H1 (cell line): ENCODE results near the gene SLCO4A1.

Source experiments
- ATF2 ChIP-seq: IDR thresholded peaks from 2 replicates; pipeline ENCODE4 v1.6.1; 2012; ENCODE audit warnings: low read length, inconsistent platforms
- CBX5 ChIP-seq: fragments of 300-800, 300-1000 bp; sonication (generic); IDR thresholded peaks from 2 replicates; pipeline ENCODE4 v1.7.1; 2016; ENCODE audit warnings: antibody characterized with exemption, low read length, low read depth
- CHD1 ChIP-seq: IDR thresholded peaks from 2 replicates; pipeline ENCODE4 v1.6.1; 2012; ENCODE audit warnings: low read depth, low read length, improper control_type of control experiment
- CHD2 ChIP-seq: IDR thresholded peaks from 2 replicates; pipeline ENCODE4 v1.6.1; 2012; ENCODE audit warnings: low read length, improper control_type of control experiment
- CTCF ChIP-seq, 3 experiments: IDR thresholded peaks; 1 replicate in 2 of 3; 2 replicates in 1 of 3; pipeline versions ENCODE4 v1.5.1 to v1.6.1; 2011; ENCODE audit warnings: low read length in 3 of 3, mild to moderate bottlenecking in 3 of 3, inconsistent platforms in 2 of 3, low read depth in 1 of 3, moderate library complexity in 1 of 3; ENCODE audit not compliant: insufficient read depth in 1 of 3; ENCODE audit errors: control extremely low read depth in 1 of 3
- JUN ChIP-seq: IDR thresholded peaks from 2 replicates; pipeline ENCODE4 v1.6.1; 2011; ENCODE audit warnings: low read depth, mild to moderate bottlenecking, improper control_type of control experiment, low read length
- POLR2A ChIP-seq, 2 experiments: IDR thresholded peaks; 1 replicate in 1 of 2; 2 replicates in 1 of 2; pipeline ENCODE4 v1.6.1; 2011; ENCODE audit warnings: low read depth in 2 of 2, low read length in 2 of 2, mild to moderate bottlenecking in 2 of 2; ENCODE audit errors: control extremely low read depth in 1 of 2
- POLR2AphosphoS5 ChIP-seq: IDR thresholded peaks from 2 replicates; pipeline ENCODE4 v1.6.1; 2011; ENCODE audit warnings: low read depth, low read length
- TBP ChIP-seq: IDR thresholded peaks from 2 replicates; pipeline ENCODE4 v1.6.1; 2011; ENCODE audit warnings: low read depth, low read length, improper control_type of control experiment
- TEAD4 ChIP-seq: IDR thresholded peaks from 2 replicates; pipeline ENCODE4 v1.6.1; 2012; ENCODE audit warnings: low read depth, low read length, inconsistent platforms, mixed read lengths

GRCh38 chr20:62684981-62685380 lies 42.7 kb downstream of the SLCO4A1 start:
- TF ChIP-seq CTCF (IDR thresholded peaks at IDR 0.05; ENCODE audit: control extremely low read depth in 1 of 3, insufficient read depth in 1 of 3, low read depth in 1 of 3, low read length in 3 of 3) (no peak), CBX5 (no peak), TEAD4 (no peak), JUN (no peak), TBP (no peak), POLR2AphosphoS5 (no peak), CHD1 (no peak), ATF2 (no peak), POLR2A (IDR thresholded peaks at IDR 0.05; ENCODE audit: control extremely low read depth in 1 of 2, low read depth in 2 of 2, low read length in 2 of 2) (no peak), CHD2 (no peak)
